K562 (cell line): ENCODE measurements around the gene MAP3K6. TPM values are rescaled to one million over a fixed set of nuclear protein-coding genes. Genes with fewer than 3 reads are reported as not detected.

Experiments used
- ATAC-seq: fragments of 200-7000 bp; cut with Tn5 transposase; 3 replicates; pipeline ENCODE4 v1.9.1; 2020; ENCODE audit warnings: moderate library complexity
- BruUV-seq: library from RNA; stranded (reverse); fragments of 400-500 nt; replicated peaks from 2 replicates; lab custom pipeline; 2021; lab: Mats Ljungman, UMichigan
- CTCF ChIA-PET: fragments of 300-600 bp; formaldehyde crosslinking; extraction: SDS; loops from one replicate; lab custom pipeline; 2021; ENCODE audit warnings: low intra/inter-chr PET ratio; lab: Yijun Ruan, JAX
- POLR2A ChIA-PET: fragments of 300-600, 350-650 bp; sonication (Branson Sonifier 250); formaldehyde crosslinking; extraction: SDS; loops from one replicate; lab custom pipeline; 2021; ENCODE audit warnings: antibody characterized with exemption, inconsistent platforms; lab: Yijun Ruan, JAX
- DNase-seq, 4 experiments: peaks; one replicate each; pipeline versions ENCODE4 v3.0.0 to v3.0.0-alpha.2; 2011 to 2018; ENCODE audit warnings: low spot score in 3 of 4, mixed read lengths in 3 of 4; ENCODE audit errors: extremely low read depth in 1 of 4
- FAIRE-seq: peaks from 2 replicates; lab custom pipeline; 2011; peaks lifted over from hg19 to GRCh38; lab: Jason Lieb, UNC
- H2AFZ ChIP-seq: 2 replicates; pipeline ENCODE4 v1.6.0; 2011; ENCODE audit warnings: low read depth, low read length, control low read depth, inconsistent platforms
- H3K27ac ChIP-seq: fragments of 200-600 bp; 3 replicates; pipeline ENCODE4 v1.8.0; 2011; ENCODE audit warnings: low read depth, mild to moderate bottlenecking, control low read depth, inconsistent platforms, low read length, moderate library complexity, mixed read lengths; ENCODE audit errors: extremely low read depth
- H3K27me3 ChIP-seq, 2 experiments: fragments of 300-600 bp in 1 of 2; 2 replicates in 1 of 2; 3 replicates in 1 of 2; pipeline versions ENCODE4 v1.6.0 to v1.8.0; 2011; ENCODE audit warnings: inconsistent platforms in 2 of 2, low read length in 2 of 2, mild to moderate bottlenecking in 1 of 2, mixed read lengths in 1 of 2, moderate library complexity in 1 of 2; ENCODE audit not compliant: control insufficient read depth in 2 of 2, insufficient read depth in 2 of 2
- H3K36me3 ChIP-seq: fragments of 300-600 bp; 3 replicates; pipeline ENCODE4 v1.8.0; 2011; ENCODE audit warnings: mild to moderate bottlenecking, low read length, inconsistent platforms; ENCODE audit not compliant: control insufficient read depth, insufficient read depth
- H3K4me1 ChIP-seq, 2 experiments: fragments of 200-600 bp in 1 of 2; replicated peaks in 1 of 2; 2 replicates in 1 of 2; 3 replicates in 1 of 2; pipeline versions ENCODE4 v1.5.1 to v1.8.0; 2011; ENCODE audit warnings: inconsistent platforms in 2 of 2, low read length in 2 of 2, mild to moderate bottlenecking in 1 of 2, mixed read lengths in 1 of 2, moderate library complexity in 1 of 2; ENCODE audit not compliant: control insufficient read depth in 2 of 2, insufficient read depth in 2 of 2
- H3K4me2 ChIP-seq: 2 replicates; pipeline ENCODE4 v1.6.1; 2011; ENCODE audit warnings: low read length, control low read depth, inconsistent platforms, mixed read lengths; ENCODE audit not compliant: insufficient read depth
- H3K4me3 ChIP-seq: fragments of 200-600 bp; sonication (generic), shearing (Covaris generic); 2 replicates; pipeline ENCODE4 v1.5.1; 2016; ENCODE audit warnings: control low read depth, inconsistent platforms
- H3K79me2 ChIP-seq: fragments of 200-600 bp; 3 replicates; pipeline ENCODE4 v1.8.0; 2011; ENCODE audit warnings: low read length, inconsistent platforms; ENCODE audit not compliant: control insufficient read depth, insufficient read depth
- H3K9ac ChIP-seq, 2 experiments: 2 replicates each; pipeline versions ENCODE4 v1.6.0 to v1.6.1; 2011; ENCODE audit warnings: low read depth in 2 of 2, low read length in 2 of 2, control low read depth in 1 of 2, inconsistent platforms in 1 of 2, mild to moderate bottlenecking in 1 of 2, mixed read lengths in 1 of 2; ENCODE audit not compliant: insufficient read depth in 1 of 2
- H3K9me1 ChIP-seq: one replicate; pipeline ENCODE4 v1.6.0; 2011; ENCODE audit warnings: inconsistent platforms, mild to moderate bottlenecking, low read length, moderate library complexity; ENCODE audit not compliant: control insufficient read depth, insufficient read depth
- H3K9me3 ChIP-seq: replicated peaks from 2 replicates; pipeline ENCODE4 v1.5.1; 2011; ENCODE audit warnings: low read depth, low read length, inconsistent platforms; ENCODE audit not compliant: control insufficient read depth, insufficient read depth
- H4K20me1 ChIP-seq: replicated peaks from 2 replicates; pipeline ENCODE4 v1.6.1; 2011; ENCODE audit warnings: low read length, inconsistent platforms, mixed read lengths; ENCODE audit not compliant: control insufficient read depth, insufficient read depth
- BCL6 ChIP-seq: fragments of 250-450 bp; sonication (Bioruptor Pico); IDR thresholded peaks from 2 replicates; pipeline ENCODE4 v1.4.0; 2020
- HEY1 ChIP-seq: fragments of 250-450 bp; sonication (Bioruptor Pico); IDR thresholded peaks from 2 replicates; pipeline ENCODE4 v1.5.0; 2020; ENCODE audit warnings: mild to moderate bottlenecking, moderate library complexity, borderline replicate concordance
- KLF13 ChIP-seq: fragments of 450-650 bp; IDR thresholded peaks from 2 replicates; pipeline ENCODE4 v1.6.1; 2016; ENCODE audit warnings: missing genetic modification characterization, low read depth, mild to moderate bottlenecking, missing compliant biosample characterization, moderate library complexity, borderline replicate concordance
- LEF1 ChIP-seq: fragments of 450-650 bp; IDR thresholded peaks from 2 replicates; pipeline ENCODE4 v1.6.1; 2016; ENCODE audit warnings: mild to moderate bottlenecking
- MAFG ChIP-seq: fragments of 450-650 bp; conservative IDR thresholded peaks from 2 replicates; pipeline ENCODE4 v1.6.1; 2016; ENCODE audit warnings: missing genetic modification characterization, missing compliant biosample characterization
- NUFIP1 ChIP-seq: fragments of 450-650 bp; IDR thresholded peaks from 2 replicates; pipeline ENCODE4 v1.6.1; 2018; ENCODE audit not compliant: partially characterized antibody
- POLR2AphosphoS2 ChIP-seq: IDR thresholded peaks from 2 replicates; pipeline ENCODE4 v1.6.1; 2012; ENCODE audit warnings: low read length, improper control_type of control experiment
- SOX6 ChIP-seq: fragments of 450-650 bp; IDR thresholded peaks from 2 replicates; pipeline ENCODE4 v1.6.1; 2014; ENCODE audit warnings: mild to moderate bottlenecking
- TRIM24 ChIP-seq, 2 experiments: fragments of 450-650 bp; IDR thresholded peaks; 2 replicates each; pipeline ENCODE4 v1.6.1; 2016
- YY1 ChIP-seq, 3 experiments: IDR thresholded peaks; 2 replicates each; pipeline ENCODE4 v1.6.1; 2011; ENCODE audit warnings: low read length in 2 of 3, mild to moderate bottlenecking in 2 of 3, moderate library complexity in 2 of 3, borderline replicate concordance in 1 of 3, control low read depth in 1 of 3, low read depth in 1 of 3; ENCODE audit not compliant: insufficient read depth in 3 of 3, insufficient replicate concordance in 2 of 3, control insufficient read depth in 1 of 3, insufficient read length in 1 of 3; ENCODE audit errors: extremely low read depth in 1 of 3
- ZNF274 ChIP-seq: IDR thresholded peaks from 2 replicates; pipeline ENCODE4 v1.6.1; 2011; ENCODE audit warnings: low read depth, mild to moderate bottlenecking, low read length, moderate library complexity, borderline replicate concordance
- ZZZ3 ChIP-seq: fragments of 450-650 bp; IDR thresholded peaks from 2 replicates; pipeline ENCODE4 v1.6.1; 2016; ENCODE audit warnings: antibody characterized with exemption, mild to moderate bottlenecking, moderate library complexity
- WGBS: fragments of 100-300 bp; shearing (Covaris generic); methylation state at CpG from one replicate; pipeline ENCODE4 v1.1.6; 2016; ENCODE audit warnings: low coverage, mixed read lengths; ENCODE audit not compliant: insufficient coverage; ENCODE audit errors: missing lambda C conversion rate; 5-methylcytosine and 5-hydroxymethylcytosine counted together
- in situ Hi-C: fragments of 300-500 bp; cut with MboI; formaldehyde crosslinking; loops from 4 replicates; pipeline ENCODE4 v1.15.0; 2018; ENCODE audit warnings: inconsistent platforms, mixed read lengths
- intact Hi-C: fragments of 100-400 bp; cut with micrococcal nuclease; formaldehyde crosslinking; loops from 2 replicates; pipeline ENCODE4 v1.14.2; 2022
- polyA plus RNA-seq, 8 experiments: library from polyadenylated mRNA; depleted of rRNA in 4 of 8; stranded (reverse) in 5 of 8; unstranded in 3 of 8; fragments of >200 nt; fragmentation: Nextera tagmentation in 2 of 8; fragmentation: Illumina TruSeq in 1 of 8; extraction: Ambion mirVana in 2 of 8; extraction: Trizol in 1 of 8; gene quantifications; 2 replicates each; pipeline versions ENCODE4 v1.2.1 to v1.2.3, GENCODE V29; 2011 to 2014; ENCODE audit warnings: inconsistent platforms in 1 of 8, missing spikeins in 1 of 8
- total RNA-seq, 7 experiments: library from RNA; depleted of rRNA in 6 of 7; stranded (reverse); fragments of >200 nt in 6 of 7; fragmentation: Illumina TruSeq in 2 of 7; extraction: Trizol in 2 of 7; gene quantifications; 2 replicates each; pipeline versions ENCODE4 v1.2.1 to v1.2.3, GENCODE V29; 2011 to 2021; ENCODE audit warnings: low replicate concordance in 1 of 7
- TF ChIP-seq, protein P1 (sequence below): fragments of 450-650 bp; formaldehyde crosslinking; IDR thresholded peaks from 2 replicates; pipeline ENCODE4 v1.4.0; 2020; ENCODE audit warnings: mild to moderate bottlenecking
- TF ChIP-seq, protein P2 (sequence below): fragments of 250-450 bp; sonication (Bioruptor Pico); IDR thresholded peaks from 2 replicates; pipeline ENCODE4 v1.5.0; 2021; ENCODE audit warnings: mild to moderate bottlenecking, moderate library complexity

The MAP3K6 gene
- total and polyA plus RNA-seq, 9 of the 15 experiments (the other 6 are each of a cell fraction or from before 2014, with no cell fraction given) = 0.99 to 21.9 (median 7.0) TPM

DNA sequence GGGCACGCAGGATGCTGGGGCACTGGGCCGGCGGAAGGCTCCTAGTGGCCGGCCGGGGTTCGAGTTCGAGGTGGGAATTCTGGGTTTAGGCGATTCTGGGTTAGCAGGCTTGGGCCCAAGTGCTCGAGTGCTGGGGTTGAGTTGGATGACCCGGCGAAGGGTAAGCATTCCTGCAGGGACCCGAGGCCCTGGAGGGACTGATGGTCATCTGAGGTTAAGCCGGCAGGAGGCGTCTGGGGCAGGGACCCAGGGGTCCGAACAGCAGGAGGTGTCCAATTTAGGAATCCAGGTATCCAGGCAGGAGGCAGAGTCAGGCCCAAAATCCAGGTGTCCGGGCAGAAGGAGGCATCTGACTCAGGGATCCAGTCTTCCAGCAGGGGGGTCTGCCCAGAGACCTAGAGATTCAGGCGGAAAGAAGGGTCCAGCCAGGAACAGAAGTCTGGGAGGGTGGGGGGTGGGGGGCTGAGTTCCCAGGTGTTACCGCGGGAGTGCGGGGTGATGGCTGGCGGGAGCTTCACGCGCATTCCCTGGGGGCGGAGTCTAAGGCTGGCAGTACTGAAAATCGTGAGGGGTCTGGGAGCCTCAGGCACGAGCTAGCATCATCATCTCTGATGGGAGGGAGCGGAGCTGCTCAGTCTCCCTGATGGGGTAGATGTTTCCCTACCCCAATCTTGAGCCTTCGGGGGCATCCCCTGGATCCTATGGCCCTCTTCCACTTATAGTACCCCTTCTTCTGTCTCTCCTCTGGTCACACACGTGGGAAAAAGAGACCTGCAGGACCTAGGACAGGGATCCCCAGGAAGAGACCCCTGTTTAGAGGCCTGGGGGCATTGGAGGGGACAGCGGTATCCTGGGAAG lies 26.2 kb upstream of the MAP3K6 start:
- peak; percentile 42 for FAIRE-seq
- in situ Hi-C loops = loop anchor here (5.0 kb wide), 2 partner anchors 269 to 291 kb away; no protein-coding TSS in a partner anchor
- TF ChIP-seq MAFG (tag) = no peak
- no peak for TF ChIP-seq YY1 (IDR thresholded peaks at IDR 0.05; ENCODE audit: borderline replicate concordance in 1 of 3, control insufficient read depth in 1 of 3, extremely low read depth in 1 of 3, insufficient read depth in 3 of 3, insufficient read length in 1 of 3, insufficient replicate concordance in 2 of 3, low read depth in 1 of 3, low read length in 2 of 3)
- no peak for TF ChIP-seq HEY1 (CRISPR knock-in tag)
- TF ChIP-seq SOX6 = no peak
- TF ChIP-seq NUFIP1 = no peak
- TF ChIP-seq ZNF274 = no peak
- no peak for TF ChIP-seq LEF1
- TF ChIP-seq, protein P1, sequence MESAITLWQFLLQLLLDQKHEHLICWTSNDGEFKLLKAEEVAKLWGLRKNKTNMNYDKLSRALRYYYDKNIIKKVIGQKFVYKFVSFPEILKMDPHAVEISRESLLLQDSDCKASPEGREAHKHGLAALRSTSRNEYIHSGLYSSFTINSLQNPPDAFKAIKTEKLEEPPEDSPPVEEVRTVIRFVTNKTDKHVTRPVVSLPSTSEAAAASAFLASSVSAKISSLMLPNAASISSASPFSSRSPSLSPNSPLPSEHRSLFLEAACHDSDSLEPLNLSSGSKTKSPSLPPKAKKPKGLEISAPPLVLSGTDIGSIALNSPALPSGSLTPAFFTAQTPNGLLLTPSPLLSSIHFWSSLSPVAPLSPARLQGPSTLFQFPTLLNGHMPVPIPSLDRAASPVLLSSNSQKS (CRISPR knock-in tag) = no peak
- TF ChIP-seq BCL6 (CRISPR knock-in tag) = no peak
- TF ChIP-seq ZZZ3 = no peak
- no peak for TF ChIP-seq TRIM24 (IDR thresholded peaks at IDR 0.05)
- TF ChIP-seq, protein P2, sequence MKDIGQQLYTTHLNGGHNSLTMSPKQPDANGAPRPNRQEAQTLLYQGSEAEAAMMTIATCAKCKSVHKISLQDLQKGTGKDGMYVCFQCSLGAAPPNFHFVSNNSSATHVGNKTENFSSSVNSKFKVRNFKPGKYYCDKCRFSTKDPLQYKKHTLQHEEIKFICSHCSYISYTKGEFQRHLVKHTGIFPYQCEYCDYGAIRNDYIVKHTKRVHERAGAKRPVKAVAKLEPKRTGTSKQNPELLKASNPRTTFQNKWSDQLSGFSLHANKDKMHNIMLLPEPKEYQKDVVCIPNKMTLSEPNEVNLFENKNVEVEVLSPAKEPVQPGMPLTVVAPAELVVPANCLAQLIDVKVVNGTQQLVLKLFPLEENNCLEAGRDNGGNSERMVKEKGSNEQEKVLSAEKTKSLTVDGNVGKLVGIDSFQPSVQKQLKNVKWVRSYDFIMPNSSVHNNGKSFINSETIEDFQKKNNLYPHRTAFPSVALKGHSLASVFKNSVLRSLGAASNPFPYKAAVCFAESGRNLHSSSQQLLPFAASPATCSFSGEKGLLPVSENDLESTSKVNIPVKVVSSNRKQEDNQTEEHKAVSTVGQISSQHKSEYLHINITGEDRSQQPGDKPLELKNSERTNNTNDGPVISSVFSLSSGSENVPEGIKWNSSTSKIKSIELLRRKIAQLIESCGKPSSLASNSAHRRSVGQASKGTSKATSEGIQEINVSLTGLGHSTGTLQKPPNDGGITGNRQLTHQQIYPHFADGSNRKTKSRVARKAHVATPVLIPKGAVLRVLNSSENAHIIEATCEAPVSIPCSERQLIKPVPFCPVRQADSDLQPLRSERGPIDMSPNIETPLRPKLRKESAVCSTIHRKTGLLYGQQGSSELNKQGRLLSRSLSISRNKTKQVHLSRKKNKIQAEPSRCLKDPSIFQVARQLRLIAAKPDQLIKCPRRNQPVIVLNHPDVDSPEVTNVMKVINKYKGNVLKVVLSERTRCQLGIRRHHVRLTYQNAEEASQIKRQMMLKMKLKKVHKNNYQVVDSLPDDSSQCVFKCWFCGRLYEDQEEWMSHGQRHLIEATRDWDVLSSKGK = no peak
- TF ChIP-seq POLR2AphosphoS2 = no peak
- no peak for TF ChIP-seq KLF13 (tag)

More for the DNA sequence above, 26.2 kb upstream of the MAP3K6 start:
- Histone ChIP-seq H3K4me3 (peak overlapping the region; percentile 96), H4K20me1 (no peaks in the 10 kb centered on the region), H2AFZ (peak overlapping the region; percentile 92), H3K9ac (peak overlapping the region; percentile 85 to 98), H3K79me2 (peaks cover 12% of the 10 kb centered on the region), H3K36me3 (peaks cover 9% of the 10 kb centered on the region; the same call in 1 of the 3 replicates), H3K27ac (peak overlapping the region; percentile 88), H3K4me2 (peak overlapping the region; percentile 96), H3K9me1 (no peaks in the 10 kb centered on the region), H3K4me1 (peaks cover 8 to 44% of the 10 kb centered on the region in 2 experiments), H3K27me3 (no peaks in the 10 kb centered on the region), H3K9me3 (no peaks in the 10 kb centered on the region)
- DNase-seq = peak; percentile 63 to 76 (median 70)
- intact Hi-C loops = loop anchor here (1.0 to 5.0 kb wide), 4 partner anchors 36 to 270 kb away; no protein-coding TSS in a partner anchor
- 9% methylated on average over 30 of the region's 30 CpGs for WGBS
- TSS peak; percentile 75 for BruUV-seq
- CTCF ChIA-PET = interaction anchor here (0.6 to 1.4 kb wide), 5 partner anchors 27 to 274 kb away, joined by 3 to 7 read pairs (median 4); no protein-coding TSS in a partner anchor
- peak; percentile 50 for ATAC-seq
- POLR2A ChIA-PET = interaction anchor here (0.5 to 1.0 kb wide), 3 partner anchors 26 to 348 kb away, joined by 3 read pairs; partner anchors contain the start of gene MAP3K6
